HEK293 (cell line): ENCODE data around the gene MBD5.

ENCODE experiments used
- CTCF ChIA-PET: fragments of 350-600 bp; formaldehyde crosslinking; extraction: SDS; loops from one replicate; lab custom pipeline; 2021; ENCODE audit warnings: antibody characterized with exemption; lab: Yijun Ruan, JAX
- POLR2A ChIA-PET: fragments of 300-600 bp; formaldehyde crosslinking; extraction: SDS; loops from one replicate; lab custom pipeline; 2020; ENCODE audit warnings: antibody characterized with exemption, inconsistent platforms; lab: Yijun Ruan, JAX
- H3K27ac ChIP-seq: fragments of 200-500 bp; sonication (Bioruptor generic); 2 replicates; pipeline ENCODE4 v1.5.1; 2014; ENCODE audit warnings: low read depth, low read length, control low read depth, inconsistent platforms; ENCODE audit errors: extremely low read depth
- H3K36me3 ChIP-seq, 2 experiments: fragments of 200-500 bp in 1 of 2; sonication (Bioruptor generic) in 1 of 2; 1 replicate in 1 of 2; 2 replicates in 1 of 2; pipeline ENCODE4 v1.5.1; 2014 to 2017; ENCODE audit warnings: inconsistent platforms in 2 of 2, low read length in 2 of 2; ENCODE audit not compliant: control insufficient read depth in 2 of 2, insufficient read depth in 1 of 2
- H3K4me1 ChIP-seq: fragments of 200-500 bp; sonication (Bioruptor generic); 2 replicates; pipeline ENCODE4 v1.5.1; 2014; ENCODE audit warnings: mild to moderate bottlenecking, low read length, inconsistent platforms; ENCODE audit not compliant: control insufficient read depth, insufficient read depth
- H3K4me3 ChIP-seq: 2 replicates; pipeline ENCODE4 v1.5.1; 2011; ENCODE audit warnings: low read depth, mild to moderate bottlenecking, control low read depth, low read length, moderate library complexity
- H3K9me3 ChIP-seq: fragments of 200-500 bp; sonication (Bioruptor generic); 2 replicates; pipeline ENCODE4 v1.5.1; 2014; ENCODE audit warnings: low read depth, low read length, inconsistent platforms; ENCODE audit not compliant: control insufficient read depth, insufficient read depth
- KLF16 ChIP-seq: fragments of 450-650 bp; formaldehyde crosslinking; IDR thresholded peaks from 2 replicates; pipeline ENCODE4 v1.5.1; 2017; ENCODE audit warnings: missing biosample characterization, missing genetic modification characterization
- SCRT2 ChIP-seq: fragments of 450-650 bp; formaldehyde crosslinking; IDR thresholded peaks from 2 replicates; pipeline ENCODE4 v1.5.1; 2016; ENCODE audit warnings: missing biosample characterization, missing genetic modification characterization
- SETDB1 ChIP-seq: IDR thresholded peaks from one replicate; pipeline ENCODE4 v1.6.1; 2017; ENCODE audit warnings: mild to moderate bottlenecking, low read length, moderate library complexity, mixed read lengths; ENCODE audit not compliant: insufficient read length
- YY1 ChIP-seq: fragments of 450-650 bp; formaldehyde crosslinking; IDR thresholded peaks from 2 replicates; pipeline ENCODE4 v1.5.1; 2018; ENCODE audit warnings: missing biosample characterization, missing genetic modification characterization
- ZFP37 ChIP-seq: fragments of 450-650 bp; formaldehyde crosslinking; IDR thresholded peaks from 2 replicates; pipeline ENCODE4 v1.5.1; 2016; ENCODE audit warnings: missing biosample characterization, missing genetic modification characterization
- ZNF112 ChIP-seq: fragments of 450-650 bp; formaldehyde crosslinking; IDR thresholded peaks from 2 replicates; pipeline ENCODE4 v1.5.0; 2017; ENCODE audit warnings: missing biosample characterization, missing genetic modification characterization
- ZNF175 ChIP-seq: fragments of 450-650 bp; formaldehyde crosslinking; IDR thresholded peaks from 2 replicates; pipeline ENCODE4 v1.5.1; 2016; ENCODE audit warnings: missing biosample characterization, missing genetic modification characterization
- ZNF248 ChIP-seq: fragments of 450-650 bp; formaldehyde crosslinking; IDR thresholded peaks from 2 replicates; pipeline ENCODE4 v1.5.1; 2017; ENCODE audit warnings: missing biosample characterization, missing genetic modification characterization
- ZNF302 ChIP-seq: fragments of 450-650 bp; formaldehyde crosslinking; IDR thresholded peaks from 2 replicates; pipeline ENCODE4 v1.5.1; 2016; ENCODE audit warnings: missing biosample characterization, missing genetic modification characterization, low read depth
- ZNF544 ChIP-seq: fragments of 450-650 bp; formaldehyde crosslinking; IDR thresholded peaks from 2 replicates; pipeline ENCODE4 v1.5.0; 2017; ENCODE audit warnings: missing biosample characterization, missing genetic modification characterization
- ZNF548 ChIP-seq: fragments of 450-650 bp; formaldehyde crosslinking; IDR thresholded peaks from 2 replicates; pipeline ENCODE4 v1.5.1; 2016; ENCODE audit warnings: missing biosample characterization, missing genetic modification characterization
- ZNF560 ChIP-seq: fragments of 450-650 bp; formaldehyde crosslinking; IDR thresholded peaks from 2 replicates; pipeline ENCODE4 v1.5.1; 2017; ENCODE audit warnings: missing biosample characterization, missing genetic modification characterization, borderline replicate concordance
- ZNF596 ChIP-seq: fragments of 450-650 bp; IDR thresholded peaks from 2 replicates; pipeline ENCODE4 v1.5.0; 2018; ENCODE audit warnings: missing biosample characterization, mild to moderate bottlenecking, missing genetic modification characterization, moderate library complexity
- ZNF600 ChIP-seq: fragments of 450-650 bp; formaldehyde crosslinking; IDR thresholded peaks from 2 replicates; pipeline ENCODE4 v1.5.1; 2016; ENCODE audit warnings: missing biosample characterization, missing genetic modification characterization
- ZNF658 ChIP-seq: fragments of 450-650 bp; formaldehyde crosslinking; IDR thresholded peaks from 2 replicates; pipeline ENCODE4; 2016; ENCODE audit warnings: missing biosample characterization, missing genetic modification characterization
- ZNF747 ChIP-seq: fragments of 450-650 bp; formaldehyde crosslinking; IDR thresholded peaks from 2 replicates; pipeline ENCODE4 v1.5.1; 2016; ENCODE audit warnings: missing biosample characterization, missing genetic modification characterization
- ZNF777 ChIP-seq: fragments of 450-650 bp; formaldehyde crosslinking; IDR thresholded peaks from 2 replicates; pipeline ENCODE4 v1.5.1; 2017; ENCODE audit warnings: missing biosample characterization, missing genetic modification characterization, borderline replicate concordance
- TF ChIP-seq, protein P1 (sequence below): fragments of 450-650 bp; formaldehyde crosslinking; IDR thresholded peaks from 2 replicates; pipeline ENCODE4 v1.5.1; 2016; ENCODE audit warnings: missing biosample characterization, missing genetic modification characterization, low read depth
- TF ChIP-seq, protein P2 (sequence below): fragments of 450-650 bp; IDR thresholded peaks from 2 replicates; pipeline ENCODE4 v1.5.1; 2018; ENCODE audit warnings: missing biosample characterization, missing genetic modification characterization
- TF ChIP-seq, protein P3 (sequence below): fragments of 450-650 bp; formaldehyde crosslinking; IDR thresholded peaks from 2 replicates; pipeline ENCODE4 v1.5.1; 2016; ENCODE audit warnings: missing biosample characterization, missing genetic modification characterization
- TF ChIP-seq, protein P4 (sequence below): fragments of 450-650 bp; formaldehyde crosslinking; IDR thresholded peaks from 2 replicates; pipeline ENCODE4 v1.5.1; 2016; ENCODE audit warnings: missing biosample characterization, missing genetic modification characterization
- TF ChIP-seq, protein P5 (sequence below): fragments of 450-650 bp; formaldehyde crosslinking; IDR thresholded peaks from 2 replicates; pipeline ENCODE4 v1.5.1; 2017; ENCODE audit warnings: missing biosample characterization, missing genetic modification characterization

The MBD5 gene

DNA sequence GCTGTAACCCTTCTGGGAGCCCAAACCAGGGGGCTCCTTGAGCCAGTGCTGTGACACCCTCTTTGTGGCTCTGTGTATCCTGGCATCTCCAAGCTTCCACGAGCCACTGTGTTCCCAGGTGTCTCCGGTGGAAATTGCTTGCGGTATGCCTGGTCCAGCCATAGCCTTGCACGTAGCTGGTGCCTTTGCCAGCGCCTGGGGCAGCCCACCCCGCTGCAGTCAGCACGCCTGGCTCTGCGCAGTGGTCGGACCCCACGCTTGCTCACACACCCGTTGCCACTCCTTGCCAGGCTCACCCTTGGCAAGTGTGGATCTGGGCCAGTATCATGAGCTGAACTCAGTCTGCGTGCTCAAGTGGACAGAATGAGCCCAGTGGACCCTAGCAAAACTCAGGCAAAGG lies 152.3 kb downstream of the MBD5 start:
- TF ChIP-seq, protein P1, sequence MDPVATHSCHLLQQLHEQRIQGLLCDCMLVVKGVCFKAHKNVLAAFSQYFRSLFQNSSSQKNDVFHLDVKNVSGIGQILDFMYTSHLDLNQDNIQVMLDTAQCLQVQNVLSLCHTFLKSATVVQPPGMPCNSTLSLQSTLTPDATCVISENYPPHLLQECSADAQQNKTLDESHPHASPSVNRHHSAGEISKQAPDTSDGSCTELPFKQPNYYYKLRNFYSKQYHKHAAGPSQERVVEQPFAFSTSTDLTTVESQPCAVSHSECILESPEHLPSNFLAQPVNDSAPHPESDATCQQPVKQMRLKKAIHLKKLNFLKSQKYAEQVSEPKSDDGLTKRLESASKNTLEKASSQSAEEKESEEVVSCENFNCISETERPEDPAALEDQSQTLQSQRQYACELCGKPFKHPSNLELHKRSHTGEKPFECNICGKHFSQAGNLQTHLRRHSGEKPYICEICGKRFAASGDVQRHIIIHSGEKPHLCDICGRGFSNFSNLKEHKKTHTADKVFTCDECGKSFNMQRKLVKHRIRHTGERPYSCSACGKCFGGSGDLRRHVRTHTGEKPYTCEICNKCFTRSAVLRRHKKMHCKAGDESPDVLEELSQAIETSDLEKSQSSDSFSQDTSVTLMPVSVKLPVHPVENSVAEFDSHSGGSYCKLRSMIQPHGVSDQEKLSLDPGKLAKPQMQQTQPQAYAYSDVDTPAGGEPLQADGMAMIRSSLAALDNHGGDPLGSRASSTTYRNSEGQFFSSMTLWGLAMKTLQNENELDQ: no peak
- TF ChIP-seq ZNF302 (no peak), ZNF596 (tag by site-specific recombination) (no peak), YY1 (tag by site-specific recombination) (no peak)
- H3K4me1 ChIP-seq: no peaks in the 10 kb centered on the region
- ChIA-PET CTCF (no interaction called here), POLR2A (interaction anchor here (1.6 kb wide), 1 partner anchor 152 kb away, joined by 4 read pairs; the partner anchor contains the start of genes MBD5 and ORC4)
- H3K36me3 ChIP-seq: no peaks in the 10 kb centered on the region
- no peaks in the 10 kb centered on the region for H3K9me3 ChIP-seq
- H3K4me3 ChIP-seq: no peak overlapping the region
- H3K27ac ChIP-seq: no peak overlapping the region

DNA sequence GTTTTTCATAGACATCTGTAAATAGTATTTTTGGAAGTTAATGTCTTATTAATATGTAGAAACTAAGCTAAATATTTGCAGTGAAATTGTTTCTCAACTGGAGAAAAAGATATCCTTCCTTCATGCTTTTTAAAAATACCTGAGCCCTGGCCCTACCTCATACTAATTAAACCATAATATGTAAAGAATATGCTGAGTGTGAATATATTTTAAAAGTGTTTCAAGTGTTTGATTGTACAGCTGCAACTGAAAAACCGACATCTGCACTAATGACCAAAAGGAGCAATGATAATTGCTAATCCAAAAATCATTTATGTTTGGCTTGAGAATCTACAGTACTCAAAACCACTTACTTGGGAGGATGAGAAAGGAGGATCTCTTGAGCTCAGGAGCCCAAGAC lies 156.7 kb downstream of the MBD5 start:
- Histone ChIP-seq H3K4me1 (no peaks in the 10 kb centered on the region), H3K27ac (no peak overlapping the region), H3K9me3 (no peaks in the 10 kb centered on the region), H3K4me3 (no peak overlapping the region), H3K36me3 (peaks cover 6 to 8% of the 10 kb centered on the region in 2 experiments)
- ChIA-PET CTCF (no interaction called here), POLR2A (no interaction called here)
- TF ChIP-seq ZNF600 (tag by site-specific recombination) (no peak), SETDB1 (no peak), SCRT2 (tag by site-specific recombination) (no peak), ZNF747 (tag by site-specific recombination) (no peak), KLF16 (tag by site-specific recombination) (no peak), ZNF658 (tag by site-specific recombination) (no peak), ZNF548 (tag by site-specific recombination) (no peak), ZNF112 (tag by site-specific recombination) (no peak), ZNF560 (tag by site-specific recombination) (no peak), ZNF777 (tag by site-specific recombination) (no peak), ZFP37 (no peak), ZNF175 (no peak), ZNF248 (tag by site-specific recombination) (no peak), ZNF544 (tag by site-specific recombination) (no peak)
- TF ChIP-seq, protein P2, sequence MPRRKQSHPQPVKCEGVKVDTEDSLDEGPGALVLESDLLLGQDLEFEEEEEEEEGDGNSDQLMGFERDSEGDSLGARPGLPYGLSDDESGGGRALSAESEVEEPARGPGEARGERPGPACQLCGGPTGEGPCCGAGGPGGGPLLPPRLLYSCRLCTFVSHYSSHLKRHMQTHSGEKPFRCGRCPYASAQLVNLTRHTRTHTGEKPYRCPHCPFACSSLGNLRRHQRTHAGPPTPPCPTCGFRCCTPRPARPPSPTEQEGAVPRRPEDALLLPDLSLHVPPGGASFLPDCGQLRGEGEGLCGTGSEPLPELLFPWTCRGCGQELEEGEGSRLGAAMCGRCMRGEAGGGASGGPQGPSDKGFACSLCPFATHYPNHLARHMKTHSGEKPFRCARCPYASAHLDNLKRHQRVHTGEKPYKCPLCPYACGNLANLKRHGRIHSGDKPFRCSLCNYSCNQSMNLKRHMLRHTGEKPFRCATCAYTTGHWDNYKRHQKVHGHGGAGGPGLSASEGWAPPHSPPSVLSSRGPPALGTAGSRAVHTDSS (tag by site-specific recombination): no peak
- TF ChIP-seq, protein P3, sequence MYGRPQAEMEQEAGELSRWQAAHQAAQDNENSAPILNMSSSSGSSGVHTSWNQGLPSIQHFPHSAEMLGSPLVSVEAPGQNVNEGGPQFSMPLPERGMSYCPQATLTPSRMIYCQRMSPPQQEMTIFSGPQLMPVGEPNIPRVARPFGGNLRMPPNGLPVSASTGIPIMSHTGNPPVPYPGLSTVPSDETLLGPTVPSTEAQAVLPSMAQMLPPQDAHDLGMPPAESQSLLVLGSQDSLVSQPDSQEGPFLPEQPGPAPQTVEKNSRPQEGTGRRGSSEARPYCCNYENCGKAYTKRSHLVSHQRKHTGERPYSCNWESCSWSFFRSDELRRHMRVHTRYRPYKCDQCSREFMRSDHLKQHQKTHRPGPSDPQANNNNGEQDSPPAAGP: no peak
- TF ChIP-seq, protein P4, sequence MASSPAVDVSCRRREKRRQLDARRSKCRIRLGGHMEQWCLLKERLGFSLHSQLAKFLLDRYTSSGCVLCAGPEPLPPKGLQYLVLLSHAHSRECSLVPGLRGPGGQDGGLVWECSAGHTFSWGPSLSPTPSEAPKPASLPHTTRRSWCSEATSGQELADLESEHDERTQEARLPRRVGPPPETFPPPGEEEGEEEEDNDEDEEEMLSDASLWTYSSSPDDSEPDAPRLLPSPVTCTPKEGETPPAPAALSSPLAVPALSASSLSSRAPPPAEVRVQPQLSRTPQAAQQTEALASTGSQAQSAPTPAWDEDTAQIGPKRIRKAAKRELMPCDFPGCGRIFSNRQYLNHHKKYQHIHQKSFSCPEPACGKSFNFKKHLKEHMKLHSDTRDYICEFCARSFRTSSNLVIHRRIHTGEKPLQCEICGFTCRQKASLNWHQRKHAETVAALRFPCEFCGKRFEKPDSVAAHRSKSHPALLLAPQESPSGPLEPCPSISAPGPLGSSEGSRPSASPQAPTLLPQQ: no peak
- TF ChIP-seq, protein P5, sequence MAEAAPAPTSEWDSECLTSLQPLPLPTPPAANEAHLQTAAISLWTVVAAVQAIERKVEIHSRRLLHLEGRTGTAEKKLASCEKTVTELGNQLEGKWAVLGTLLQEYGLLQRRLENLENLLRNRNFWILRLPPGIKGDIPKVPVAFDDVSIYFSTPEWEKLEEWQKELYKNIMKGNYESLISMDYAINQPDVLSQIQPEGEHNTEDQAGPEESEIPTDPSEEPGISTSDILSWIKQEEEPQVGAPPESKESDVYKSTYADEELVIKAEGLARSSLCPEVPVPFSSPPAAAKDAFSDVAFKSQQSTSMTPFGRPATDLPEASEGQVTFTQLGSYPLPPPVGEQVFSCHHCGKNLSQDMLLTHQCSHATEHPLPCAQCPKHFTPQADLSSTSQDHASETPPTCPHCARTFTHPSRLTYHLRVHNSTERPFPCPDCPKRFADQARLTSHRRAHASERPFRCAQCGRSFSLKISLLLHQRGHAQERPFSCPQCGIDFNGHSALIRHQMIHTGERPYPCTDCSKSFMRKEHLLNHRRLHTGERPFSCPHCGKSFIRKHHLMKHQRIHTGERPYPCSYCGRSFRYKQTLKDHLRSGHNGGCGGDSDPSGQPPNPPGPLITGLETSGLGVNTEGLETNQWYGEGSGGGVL (tag by site-specific recombination): no peak
